Heart right ventricle (tissue), 16 donors: Measurements from ENCODE around the gene SFT2D1. TPM values are rescaled to one million over a fixed set of nuclear protein-coding genes. Genes with fewer than 3 reads are reported as not detected.
A peak's percentile ranks its signal among the peaks of the same experiment; 100 is the strongest.

Experiments
- ATAC-seq, 8 donors: fragments of 200-7000 bp; cut with Tn5 transposase; one replicate each; pipeline ENCODE4 v1.9.1; 2020; ENCODE audit warnings: mild to moderate bottlenecking in 8 of 8, moderate library complexity in 8 of 8, moderate number of reproducible peaks in 1 of 8
- DNase-seq, 2 donors: peaks; one replicate each; pipeline ENCODE4 v3.0.0-alpha.2; 2020
- H3K27ac ChIP-seq, 10 donors: fragments of 200-600 bp; sonication (generic) in 2 of 10; one replicate each; pipeline versions ENCODE4 v1.5.0 to v1.8.0; 2020 to 2022; ENCODE audit warnings: mild to moderate bottlenecking in 3 of 10
- H3K27me3 ChIP-seq, 7 donors: fragments of 200-600 bp; one replicate each; pipeline ENCODE4 v1.8.0; 2021 to 2022; ENCODE audit warnings: mild to moderate bottlenecking in 2 of 7
- H3K36me3 ChIP-seq, 9 donors: fragments of 200-600 bp; sonication (generic) in 1 of 9; one replicate each; pipeline versions ENCODE4 v1.5.0 to v1.8.0; 2020 to 2022; ENCODE audit warnings: mild to moderate bottlenecking in 2 of 9
- H3K4me1 ChIP-seq, 9 donors: fragments of 200-600 bp; sonication (generic) in 1 of 9; one replicate each; pipeline versions ENCODE4 v1.5.0 to v1.8.0; 2020 to 2022; ENCODE audit warnings: mild to moderate bottlenecking in 4 of 9
- H3K4me3 ChIP-seq, 10 donors: fragments of 200-600 bp; sonication (generic) in 2 of 10; one replicate each; pipeline versions ENCODE4 v1.5.0 to v1.8.0; 2020 to 2022; ENCODE audit warnings: mild to moderate bottlenecking in 7 of 10, moderate library complexity in 2 of 10
- H3K9me3 ChIP-seq, 11 donors: fragments of 200-600 bp in 10 of 11; sonication (generic) in 2 of 11; one replicate each; pipeline versions ENCODE4 v1.5.0 to v1.8.0; 2013 to 2022; ENCODE audit warnings: mild to moderate bottlenecking in 2 of 11, control low read depth in 1 of 11, moderate library complexity in 1 of 11
- CTCF ChIP-seq, 9 donors: fragments of 200-600 bp; sonication (generic) in 2 of 9; IDR thresholded peaks; one replicate each; pipeline versions ENCODE4 v1.5.0 to v1.8.0; 2021 to 2022; ENCODE audit warnings: antibody characterized with exemption in 9 of 9, mild to moderate bottlenecking in 5 of 9, moderate library complexity in 1 of 9
- WGBS, 2 donors: extraction: QIAGEN DNeasy Blood & Tissue Kit; methylation state at CpG; one replicate each; pipeline ENCODE4 v1.1.7; 2013; ENCODE audit warnings: inconsistent platforms in 1 of 2; 5-methylcytosine and 5-hydroxymethylcytosine counted together
- intact Hi-C, 10 donors: fragments of 100-400 bp; cut with DNase I; formaldehyde crosslinking; loops; one replicate each; pipeline versions ENCODE4 v1.11.1 to v1.14.2; 2022
- long read RNA-seq, 3 donors: library from polyadenylated mRNA; unstranded; transcript quantifications; one replicate each; pipeline ENCODE4 v2.0.0, GENCODE V29; 2020 to 2021
- polyA plus RNA-seq, 2 donors: library from polyadenylated mRNA; stranded (reverse); fragments of 200-250 nt; gene quantifications; one replicate each; pipeline ENCODE4 v1.2.3, GENCODE V29; 2013
- total RNA-seq, 10 donors: library from RNA; stranded (reverse); fragmentation: NEBNext Ultra II Directional in 3 of 10; extraction: Animal tissue kit (Norgen Biotek cat#: 25700) in 3 of 10; gene quantifications; one replicate each; pipeline versions ENCODE4 v1.2.1 to v1.2.4, GENCODE V29; 2021 to 2023
- donor health status: Arrhythmogenic right ventricular cardiomyopathy.
- donor health status: ischemic (EF 13 %, LVEDD 7.1; RV severe dilation, severe dysfunction).
- donor health status: healthy with polysubstance abuse.
- donor health status: DM: no; HTN: yes; CAD: no.
- donor health status: DM: no; HTN: no; CAD: no.
- donor health status: ischemic (EF 25% LVEDD 6.9; RV normal size, moderate dysfunction).
- donor health status: ischemic (EF 25% LVEDD 5.7; RV mildly dilated, moderate dysfunction).
- donor health status: healthy.
- donor health status: DM: yes; HTN: yes; CAD: no.
- donor health status: Ischemic cardiomyopathy.
- donor health status: ischemic (EF 35%, LVEDD 5.7; RV mildly dilated, moderate dysfunction).
- donor health status: nonischemic (EF 11% LVEDD 7.7; RV severe dilation, severe dysfunction).
- donor health status: DM: yes; HTN: yes; CAD: no.
- donor health status: PGD.
- donor health status: ischemic (EF 29% LVEDD 5.4; RV normal size, mild dysfunction).
- donor health status: nonischemic (EF 23%, LVEDD 6.1; RV moderate dilation, normal function).

Gene SFT2D1
- total RNA-seq (10 to 100 TPM; 15.6 to 28.1 (median 21.4) TPM), polyA plus RNA-seq (10 to 100 TPM; 35.9 to 43.6 TPM)
- long read RNA-seq, donor 1, transcript SFT2D1-201 (8 exons, 1,079 nt): major isoform, 33 of 44 reads
- long read RNA-seq, donor 1, partial matches to known transcripts: 3 of 44 reads
- long read RNA-seq, donor 1, other reads (novel, unspliced or antisense): 8 of 44 reads
- long read RNA-seq, donor 2, transcript SFT2D1-201 (8 exons, 1,079 nt): major isoform, 29 of 34 reads
- long read RNA-seq, donor 2, partial matches to known transcripts: 0 of 34 reads
- long read RNA-seq, donor 2, other reads (novel, unspliced or antisense): 5 of 34 reads
- long read RNA-seq, donor 3, transcript SFT2D1-201 (8 exons, 1,079 nt): major isoform, 35 of 37 reads
- long read RNA-seq, donor 3, partial matches to known transcripts: 0 of 37 reads
- long read RNA-seq, donor 3, other reads (novel, unspliced or antisense): 2 of 37 reads

GRCh38 chr6:166342349-166343149 is at the start of gene SFT2D1:
Gene SFT2D1, minus strand, starts transcription at chr6:166342545. Its CDS starts 64 bp downstream, at chr6:166342481.
- Histone ChIP-seq H3K27me3 (no peaks in the 10 kb centered on the region), H3K4me3 (peak within 1 kb of the TSS; percentile 90 to 99 (median 94)), H3K27ac (peak within 1 kb of the TSS; percentile 75 to 99 (median 95)), H3K4me1 (peaks cover 11 to 54% (median 34%) of the 10 kb centered on the region in 9 donors), H3K36me3 (peaks cover 0 to 11% (median 0%) of the 10 kb centered on the region in 9 donors), H3K9me3 (no peaks in the 10 kb centered on the region)
- TF ChIP-seq CTCF (IDR thresholded peaks at IDR 0.05): no peak
- 0 to 1% methylated on average over 73 of the region's 73 CpGs for WGBS, 2 donors
- peak; percentile 97 to 99 (median 98) for ATAC-seq
- peak; percentile 89 to 92 for DNase-seq
- intact Hi-C loops: loop anchor here in 6 of 10 donors (2.0 to 5.0 kb wide), 2 partner anchors 40 kb away; partner anchors contain the start of gene MPC1 (in 6 of the 6)

DNA sequence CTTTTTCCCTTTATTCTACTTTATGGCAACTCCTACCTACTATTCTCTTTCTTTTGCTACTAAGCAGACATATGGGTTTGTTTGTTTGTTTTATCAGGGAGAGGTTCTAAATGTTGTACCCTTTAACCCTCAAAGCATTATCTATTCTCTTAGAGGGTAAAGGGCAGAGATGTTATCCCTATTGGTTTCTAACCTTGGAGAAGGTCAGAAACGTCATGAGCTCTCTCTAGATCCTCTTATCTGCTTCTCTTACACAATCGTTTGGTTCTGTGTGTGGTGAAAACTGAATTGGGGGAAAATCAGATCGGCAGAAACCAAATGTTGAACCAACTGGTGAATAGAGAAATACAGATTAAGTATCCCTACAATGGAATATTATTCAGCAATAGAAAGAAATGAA is 46.8 kb upstream of the SFT2D1 start:
- peaks cover 0 to 20% (median 8%) of the 10 kb centered on the region in 7 donors for H3K27me3 ChIP-seq
- H3K4me1 ChIP-seq: peaks cover 0 to 5% (median 1%) of the 10 kb centered on the region in 9 donors
- WGBS, 2 donors: 33 to 50% methylated on average over 3 of the region's 3 CpGs
- no peaks in the 10 kb centered on the region for H3K36me3 ChIP-seq
- TF ChIP-seq CTCF (IDR thresholded peaks at IDR 0.05): no peak
- ATAC-seq (no peak), DNase-seq (no peak)
- no peak overlapping the region for H3K27ac ChIP-seq
- intact Hi-C loops: loop anchor here in 1 of 10 donors (5.0 kb wide), 1 partner anchor 52 kb away; no protein-coding TSS in a partner anchor
- H3K4me3 ChIP-seq: no peak overlapping the region
- H3K9me3 ChIP-seq: no peaks in the 10 kb centered on the region

DNA sequence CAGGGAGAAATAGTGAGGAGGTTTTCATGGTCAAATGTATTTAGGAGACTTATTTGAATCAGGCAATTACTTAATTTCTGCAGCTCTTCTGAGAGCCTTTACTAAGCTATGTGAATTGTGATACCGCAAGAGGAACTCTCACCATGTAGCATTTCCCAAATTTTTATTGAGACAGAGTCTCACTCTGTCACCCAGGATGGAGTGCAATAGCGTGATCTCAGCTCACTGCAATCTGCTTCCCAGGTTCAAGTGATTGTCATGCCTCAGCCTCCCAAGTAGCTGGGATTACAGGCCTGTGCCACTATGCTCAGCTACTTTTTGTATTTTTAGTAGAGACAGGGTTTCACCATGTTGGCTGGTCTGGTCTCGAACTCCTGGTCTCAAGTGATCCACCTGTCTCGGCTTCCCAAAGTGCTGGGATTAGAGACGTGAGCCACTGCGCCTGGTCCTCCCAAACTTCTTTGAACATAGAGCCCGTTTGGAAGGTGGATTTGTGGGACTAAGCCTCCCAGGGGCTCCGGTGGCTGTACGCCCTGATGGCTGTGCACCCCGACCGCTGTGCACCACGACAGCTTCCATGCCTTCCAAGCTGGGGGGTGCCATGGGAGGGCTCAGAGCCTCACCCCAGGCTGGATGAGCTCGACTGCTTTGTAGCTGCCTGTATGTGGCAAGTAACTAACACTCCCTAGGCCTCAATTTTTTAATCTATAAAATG is 46.1 kb upstream of the SFT2D1 start:
- no peak overlapping the region for H3K27ac ChIP-seq
- ATAC-seq: no peak
- no peaks in the 10 kb centered on the region for H3K36me3 ChIP-seq
- peaks cover 0 to 14% (median 1%) of the 10 kb centered on the region in 7 donors for H3K27me3 ChIP-seq
- no peak for TF ChIP-seq CTCF (IDR thresholded peaks at IDR 0.05)
- H3K4me1 ChIP-seq: peaks cover 0 to 9% (median 6%) of the 10 kb centered on the region in 9 donors
- WGBS, 2 donors: 87 to 91% methylated on average over 13 of the region's 13 CpGs
- intact Hi-C loops: loop anchor here in 1 of 10 donors (5.0 kb wide), 1 partner anchor 51 kb away; no protein-coding TSS in a partner anchor
- DNase-seq: no peak
- no peak overlapping the region for H3K4me3 ChIP-seq
- no peaks in the 10 kb centered on the region for H3K9me3 ChIP-seq
